Measurements from ENCODE around the gene UMODL1.
A peak's percentile ranks its signal among the peaks of the same experiment; 100 is the strongest.

UMODL1 gene

DNA sequence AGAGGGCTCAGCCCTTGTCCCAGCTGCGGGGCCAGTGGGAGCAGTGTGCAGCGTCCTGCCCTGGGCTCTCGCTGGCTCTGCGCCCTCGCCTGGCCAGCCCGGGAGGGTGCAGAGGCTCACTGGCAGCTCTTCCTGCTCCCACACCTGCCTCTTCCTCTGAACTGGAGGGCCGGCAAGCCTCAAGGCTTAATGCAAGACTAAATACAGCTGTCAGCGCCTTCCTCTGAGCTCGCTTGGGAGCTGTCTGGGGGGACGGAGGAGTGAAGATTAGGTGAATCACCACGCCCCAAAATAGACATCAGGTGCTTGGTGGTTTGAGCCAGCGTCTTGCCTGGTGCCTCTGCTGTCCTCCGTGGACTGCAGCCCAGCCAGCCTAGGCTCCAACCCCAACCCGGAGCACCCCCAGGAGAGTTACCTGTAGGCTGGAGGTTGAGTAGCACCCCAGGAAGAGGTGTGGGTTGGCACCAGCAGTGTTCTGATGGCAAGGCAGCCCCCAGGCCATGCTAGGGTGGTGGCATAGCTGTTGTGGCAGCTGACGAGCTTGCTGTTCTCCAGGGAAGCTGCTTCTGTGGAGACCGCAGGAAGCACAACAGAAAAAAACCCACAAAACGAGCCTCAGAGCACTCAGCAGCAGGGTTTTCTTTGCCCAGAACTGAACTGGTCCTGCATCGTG, 36.9 kb downstream of the UMODL1 start:
- DNase-seq (ENCODE audit: low read depth): peak; percentile 62
- TF ChIP-seq, protein P1, sequence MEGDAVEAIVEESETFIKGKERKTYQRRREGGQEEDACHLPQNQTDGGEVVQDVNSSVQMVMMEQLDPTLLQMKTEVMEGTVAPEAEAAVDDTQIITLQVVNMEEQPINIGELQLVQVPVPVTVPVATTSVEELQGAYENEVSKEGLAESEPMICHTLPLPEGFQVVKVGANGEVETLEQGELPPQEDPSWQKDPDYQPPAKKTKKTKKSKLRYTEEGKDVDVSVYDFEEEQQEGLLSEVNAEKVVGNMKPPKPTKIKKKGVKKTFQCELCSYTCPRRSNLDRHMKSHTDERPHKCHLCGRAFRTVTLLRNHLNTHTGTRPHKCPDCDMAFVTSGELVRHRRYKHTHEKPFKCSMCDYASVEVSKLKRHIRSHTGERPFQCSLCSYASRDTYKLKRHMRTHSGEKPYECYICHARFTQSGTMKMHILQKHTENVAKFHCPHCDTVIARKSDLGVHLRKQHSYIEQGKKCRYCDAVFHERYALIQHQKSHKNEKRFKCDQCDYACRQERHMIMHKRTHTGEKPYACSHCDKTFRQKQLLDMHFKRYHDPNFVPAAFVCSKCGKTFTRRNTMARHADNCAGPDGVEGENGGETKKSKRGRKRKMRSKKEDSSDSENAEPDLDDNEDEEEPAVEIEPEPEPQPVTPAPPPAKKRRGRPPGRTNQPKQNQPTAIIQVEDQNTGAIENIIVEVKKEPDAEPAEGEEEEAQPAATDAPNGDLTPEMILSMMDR (IDR thresholded peaks at IDR 0.05; ENCODE audit: low read length, missing control alignments): peak; percentile 82
- H3K4me3 ChIP-seq (replicated peaks; ENCODE audit: low read depth, low read length): no peak overlapping the region

DNA sequence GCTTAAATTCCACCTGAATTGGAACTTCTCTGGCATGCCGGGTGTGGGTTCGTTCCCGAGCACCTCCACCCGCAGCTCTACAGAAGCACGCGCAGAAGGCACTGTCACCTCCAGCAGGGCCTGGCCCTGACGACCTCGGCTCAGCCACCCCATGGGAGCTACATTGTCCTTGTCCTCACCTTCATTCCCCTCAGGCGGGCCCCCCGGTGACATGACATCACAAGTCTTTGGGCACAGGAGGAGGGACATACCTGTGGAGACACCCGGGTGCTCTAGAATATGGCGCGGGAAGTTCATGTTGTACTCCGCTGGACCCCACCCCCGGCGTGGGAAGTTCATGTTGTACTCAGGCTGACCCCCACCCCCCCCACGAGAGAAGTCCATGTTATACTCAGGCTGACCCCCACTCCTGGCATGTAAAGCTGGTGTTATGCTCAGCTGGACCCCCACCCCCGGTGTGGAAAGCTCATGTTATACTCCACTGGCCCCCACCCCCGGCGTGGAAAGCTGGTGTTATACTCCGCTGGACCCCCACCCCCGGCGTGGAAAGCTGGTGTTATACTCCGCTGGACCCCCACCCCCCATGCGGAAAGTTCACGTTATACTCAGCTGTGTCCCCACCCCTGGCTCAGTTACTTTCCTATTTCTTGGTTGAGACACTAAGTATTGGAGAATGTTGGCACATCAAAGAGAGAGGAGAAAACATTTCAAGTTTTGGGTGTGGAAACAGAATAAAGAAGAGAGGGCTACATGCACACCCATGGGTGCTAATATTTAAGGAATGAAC, 37.6 kb downstream of the UMODL1 start:
- DNase-seq (ENCODE audit: low read depth): no peak
- no peak overlapping the region for H3K4me3 ChIP-seq (replicated peaks; ENCODE audit: low read depth, low read length)
- TF ChIP-seq, protein P1 (IDR thresholded peaks at IDR 0.05; ENCODE audit: low read length, missing control alignments): no peak

DNA sequence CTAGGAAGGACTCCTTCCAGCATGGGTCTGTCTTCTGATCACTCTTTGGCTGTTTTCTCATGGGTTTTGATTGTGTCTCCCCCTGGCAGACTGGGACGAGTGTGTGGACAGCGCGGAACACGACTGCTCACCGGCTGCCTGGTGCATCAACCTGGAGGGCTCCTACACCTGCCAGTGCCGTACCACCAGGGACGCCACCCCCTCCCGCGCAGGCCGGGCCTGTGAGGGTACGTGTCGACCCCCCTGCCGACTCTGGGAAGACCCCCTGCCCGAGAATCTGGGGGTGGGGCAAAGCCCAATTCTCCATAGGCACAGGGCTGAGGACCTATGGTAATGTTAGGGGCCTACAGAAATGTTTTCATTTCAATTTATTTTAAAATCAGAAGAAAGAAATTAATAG, 38.4 kb downstream of the UMODL1 start:
- no peak for DNase-seq (ENCODE audit: low read depth)
- TF ChIP-seq, protein P1 (IDR thresholded peaks at IDR 0.05; ENCODE audit: low read length, missing control alignments): no peak
- no peak overlapping the region for H3K4me3 ChIP-seq (replicated peaks; ENCODE audit: low read depth, low read length)

DNA sequence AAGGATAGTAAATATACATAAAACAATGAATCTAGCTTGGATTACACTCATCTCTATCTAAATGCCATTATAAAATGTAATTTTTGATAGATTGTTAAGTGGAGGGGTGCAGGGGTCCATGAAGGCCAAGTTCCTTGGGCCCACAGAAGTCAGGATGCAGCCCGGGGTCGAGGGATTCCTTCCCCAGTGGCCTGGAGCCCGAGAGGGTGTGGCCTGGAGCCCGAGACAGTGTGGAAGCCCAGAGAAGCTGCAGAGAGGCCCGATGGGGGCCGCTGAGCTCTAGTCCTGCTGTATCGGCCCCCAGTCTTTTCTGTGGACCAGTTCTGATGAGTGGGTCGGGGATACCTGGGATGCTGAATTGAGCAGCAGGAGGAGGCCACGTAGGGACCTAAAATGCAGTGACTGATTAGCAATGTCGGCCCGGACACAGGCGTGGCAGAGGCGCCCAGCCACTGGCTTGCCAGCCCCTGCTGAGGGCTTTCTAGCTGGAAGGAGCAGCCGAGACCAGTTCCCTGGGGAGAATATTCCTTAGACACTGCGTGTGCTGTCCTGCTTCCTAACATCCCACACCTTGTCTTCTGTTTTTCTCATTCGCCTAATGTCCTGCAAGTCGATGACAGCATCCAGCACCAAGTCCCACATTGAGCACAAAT, 38.9 kb downstream of the UMODL1 start:
- no peak for DNase-seq (ENCODE audit: low read depth)
- H3K4me3 ChIP-seq (replicated peaks; ENCODE audit: low read depth, low read length): no peak overlapping the region
- TF ChIP-seq, protein P1 (IDR thresholded peaks at IDR 0.05; ENCODE audit: low read length, missing control alignments): no peak

DNA sequence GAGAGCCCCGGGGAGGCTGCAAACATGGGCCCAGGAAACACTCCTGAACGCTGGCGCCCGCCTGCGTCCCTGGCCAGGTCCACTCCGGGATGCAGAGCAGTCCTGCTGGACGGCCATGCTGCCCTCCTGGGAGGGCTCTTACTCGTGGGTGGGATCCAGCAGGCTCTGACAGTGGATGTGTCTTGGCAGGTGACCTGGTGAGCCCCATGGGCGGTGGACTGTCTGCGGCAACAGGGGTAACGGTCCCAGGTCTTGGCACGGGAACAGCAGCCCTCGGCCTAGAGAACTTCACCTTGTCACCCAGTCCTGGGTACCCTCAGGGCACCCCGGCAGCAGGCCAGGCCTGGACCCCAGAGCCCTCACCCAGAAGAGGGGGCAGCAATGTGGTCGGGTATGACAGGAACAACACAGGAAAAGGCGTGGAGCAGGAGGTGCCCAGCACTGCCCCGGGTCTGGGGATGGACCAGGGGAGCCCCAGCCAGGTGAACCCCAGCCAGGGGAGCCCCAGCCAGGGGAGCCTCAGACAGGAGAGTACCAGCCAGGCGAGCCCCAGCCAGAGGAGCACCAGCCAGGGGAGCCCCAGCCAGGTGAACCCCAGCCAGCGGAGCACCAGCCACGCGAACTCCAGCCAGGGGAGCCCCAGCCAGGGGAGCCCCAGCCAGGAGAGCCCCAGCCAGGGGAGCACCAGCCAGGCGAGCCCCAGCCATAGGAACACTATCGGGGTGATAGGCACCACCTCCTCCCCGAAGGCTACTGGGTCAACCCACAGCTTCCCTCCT, 39.8 kb downstream of the UMODL1 start:
- no peak overlapping the region for H3K4me3 ChIP-seq (replicated peaks; ENCODE audit: low read depth, low read length)
- TF ChIP-seq, protein P1 (IDR thresholded peaks at IDR 0.05; ENCODE audit: low read length, missing control alignments): no peak
- DNase-seq (ENCODE audit: low read depth): no peak

DNA sequence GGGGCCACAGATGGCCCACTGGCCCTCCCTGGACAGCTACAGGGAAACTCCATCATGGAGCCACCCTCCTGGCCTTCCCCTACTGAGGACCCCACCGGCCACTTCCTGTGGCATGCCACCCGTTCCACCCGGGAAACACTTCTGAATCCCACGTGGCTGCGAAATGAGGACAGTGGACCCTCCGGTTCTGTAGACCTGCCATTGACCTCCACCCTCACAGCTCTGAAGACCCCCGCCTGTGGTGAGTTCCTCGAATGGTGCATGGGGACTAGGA, 40.3 kb downstream of the UMODL1 start:
- no peak for DNase-seq (ENCODE audit: low read depth)
- no peak overlapping the region for H3K4me3 ChIP-seq (replicated peaks; ENCODE audit: low read depth, low read length)
- TF ChIP-seq, protein P1 (IDR thresholded peaks at IDR 0.05; ENCODE audit: low read length, missing control alignments): no peak

Measured in fibroblast of pulmonary artery (primary cell).